H9 (cell line): ENCODE results near the gene TENM4. TPM values are rescaled to one million over a fixed set of nuclear protein-coding genes. Genes with fewer than 3 reads are reported as not detected.

Experiments
- DNase-seq: peaks from one replicate; pipeline ENCODE4 v3.0.0-alpha.2; 2017
- H2AFZ ChIP-seq: one replicate; pipeline ENCODE4 v1.6.1; 2013; ENCODE audit warnings: mild to moderate bottlenecking, low read length, control low read depth, moderate library complexity
- H2AK5ac ChIP-seq: 2 replicates; pipeline ENCODE4 v1.6.1; 2013; ENCODE audit warnings: low read length, control low read depth, mixed read lengths; ENCODE audit not compliant: insufficient read length
- H2BK120ac ChIP-seq: one replicate; pipeline ENCODE4 v1.6.1; 2013; ENCODE audit warnings: low read depth, mild to moderate bottlenecking, low read length, control low read depth, inconsistent platforms; ENCODE audit not compliant: poor library complexity, severe bottlenecking
- H2BK12ac ChIP-seq: 2 replicates; pipeline ENCODE4 v1.6.1; 2013; ENCODE audit warnings: low read length, control low read depth, mixed read lengths, low read depth; ENCODE audit not compliant: insufficient read length
- H2BK15ac ChIP-seq: 2 replicates; pipeline ENCODE4 v1.6.1; 2013; ENCODE audit warnings: low read depth, low read length, control low read depth
- H2BK20ac ChIP-seq: one replicate; pipeline ENCODE4 v1.6.1; 2013; ENCODE audit warnings: low read depth, mild to moderate bottlenecking, low read length, control low read depth, inconsistent platforms; ENCODE audit not compliant: poor library complexity, severe bottlenecking
- H2BK5ac ChIP-seq: 2 replicates; pipeline ENCODE4 v1.6.1; 2013; ENCODE audit warnings: low read length, control low read depth, mixed read lengths; ENCODE audit not compliant: insufficient read length
- H3K14ac ChIP-seq: 2 replicates; pipeline ENCODE4 v1.6.1; 2013; ENCODE audit warnings: low read length, control low read depth; ENCODE audit not compliant: insufficient read depth
- H3K18ac ChIP-seq: 2 replicates; pipeline ENCODE4 v1.6.1; 2013; ENCODE audit warnings: low read depth, mild to moderate bottlenecking, mixed read lengths, low read length, control low read depth; ENCODE audit not compliant: insufficient read length
- H3K23ac ChIP-seq: 2 replicates; pipeline ENCODE4 v1.6.1; 2013; ENCODE audit warnings: low read length, control low read depth, mixed read lengths, low read depth; ENCODE audit not compliant: insufficient read length
- H3K23me2 ChIP-seq: 2 replicates; pipeline ENCODE4 v1.6.1; 2013; ENCODE audit warnings: low read depth, mild to moderate bottlenecking, mixed read lengths, low read length, control low read depth; ENCODE audit not compliant: insufficient read length, poor library complexity, severe bottlenecking
- H3K27ac ChIP-seq: 2 replicates; pipeline ENCODE4 v1.5.1; 2013; ENCODE audit warnings: low read length, control low read depth, mixed read lengths, low read depth; ENCODE audit not compliant: insufficient read length
- H3K27me3 ChIP-seq: 2 replicates; pipeline ENCODE4 v1.6.1; 2013; ENCODE audit warnings: low read length, control low read depth, inconsistent platforms; ENCODE audit not compliant: insufficient read depth
- H3K4ac ChIP-seq: 2 replicates; pipeline ENCODE4 v1.6.1; 2013; ENCODE audit warnings: low read depth, mild to moderate bottlenecking, control low read depth, inconsistent platforms, low read length, moderate library complexity
- H3K4me1 ChIP-seq: 2 replicates; pipeline ENCODE4 v1.6.1; 2013; ENCODE audit warnings: low read length, control low read depth, inconsistent platforms; ENCODE audit not compliant: insufficient read depth
- H3K4me2 ChIP-seq: 2 replicates; pipeline ENCODE4 v1.6.1; 2013; ENCODE audit warnings: low read length, control low read depth, mixed read lengths; ENCODE audit not compliant: insufficient read length, insufficient read depth
- H3K56ac ChIP-seq: 2 replicates; pipeline ENCODE4 v1.6.1; 2013; ENCODE audit warnings: low read depth, mild to moderate bottlenecking, mixed read lengths, low read length, control low read depth; ENCODE audit not compliant: insufficient read length
- H3K79me1 ChIP-seq: 2 replicates; pipeline ENCODE4 v1.6.1; 2013; ENCODE audit warnings: low read depth, mild to moderate bottlenecking, moderate library complexity, low read length, control low read depth, inconsistent platforms; ENCODE audit not compliant: insufficient read depth, poor library complexity, severe bottlenecking
- H3K79me2 ChIP-seq: 2 replicates; pipeline ENCODE4 v1.6.1; 2013; ENCODE audit warnings: low read length, control low read depth, inconsistent platforms; ENCODE audit not compliant: insufficient read depth
- H3K9ac ChIP-seq: 2 replicates; pipeline ENCODE4 v1.6.1; 2013; ENCODE audit warnings: low read length, control low read depth, mixed read lengths; ENCODE audit not compliant: insufficient read length; ENCODE audit errors: extremely low read depth
- H3K9me3 ChIP-seq: one replicate; pipeline ENCODE4 v1.6.1; 2013; ENCODE audit warnings: low read depth, low read length, inconsistent platforms; ENCODE audit not compliant: control insufficient read depth
- H3T11ph ChIP-seq: one replicate; pipeline ENCODE4 v1.6.1; 2013; ENCODE audit warnings: mild to moderate bottlenecking, low read length, control low read depth, inconsistent platforms
- H4K20me1 ChIP-seq: one replicate; pipeline ENCODE4 v1.6.1; 2013; ENCODE audit not compliant: control insufficient read depth, insufficient read length, insufficient read depth
- H4K5ac ChIP-seq: 2 replicates; pipeline ENCODE4 v1.6.1; 2013; ENCODE audit warnings: low read depth, mild to moderate bottlenecking, mixed read lengths, low read length, control low read depth; ENCODE audit not compliant: insufficient read length
- H4K8ac ChIP-seq: replicated peaks from 2 replicates; pipeline ENCODE4 v1.6.1; 2013; ENCODE audit warnings: low read length, control low read depth, mixed read lengths, low read depth; ENCODE audit not compliant: insufficient read length
- H4K91ac ChIP-seq: 2 replicates; pipeline ENCODE4 v1.6.1; 2013; ENCODE audit warnings: low read depth, mild to moderate bottlenecking, moderate library complexity, mixed read lengths, low read length, control low read depth; ENCODE audit not compliant: insufficient read length
- H3K27ac Mint-ChIP-seq, 3 experiments: 2 replicates in 2 of 3; 3 replicates in 1 of 3; pipeline ENCODE4 v1.8.0; 2020 to 2021; ENCODE audit warnings: mixed read lengths in 3 of 3, mild to moderate bottlenecking in 1 of 3, moderate library complexity in 1 of 3
- H3K27me3 Mint-ChIP-seq: 2 replicates; pipeline ENCODE4 v1.8.0; 2021; ENCODE audit warnings: low read depth, mild to moderate bottlenecking, moderate library complexity, mixed read lengths
- H3K36me3 Mint-ChIP-seq, 3 experiments: 2 replicates in 2 of 3; 3 replicates in 1 of 3; pipeline ENCODE4 v1.8.0; 2020 to 2021; ENCODE audit warnings: low read depth in 3 of 3, mixed read lengths in 3 of 3; ENCODE audit not compliant: insufficient read depth in 1 of 3
- H3K4me1 Mint-ChIP-seq, 2 experiments: 2 replicates each; pipeline ENCODE4 v1.8.0; 2020; ENCODE audit warnings: mixed read lengths in 2 of 2
- H3K4me3 Mint-ChIP-seq, 2 experiments: 2 replicates in 1 of 2; 3 replicates in 1 of 2; pipeline ENCODE4 v1.8.0; 2020 to 2021; ENCODE audit warnings: mild to moderate bottlenecking in 2 of 2, mixed read lengths in 2 of 2, moderate library complexity in 1 of 2
- H3K9me3 Mint-ChIP-seq, 2 experiments: 2 replicates in 1 of 2; 3 replicates in 1 of 2; pipeline ENCODE4 v1.8.0; 2020; ENCODE audit warnings: mild to moderate bottlenecking in 2 of 2, mixed read lengths in 2 of 2, moderate library complexity in 1 of 2
- WGBS: extraction: QIAGEN DNeasy Blood & Tissue Kit; methylation state at CpG from one replicate; pipeline ENCODE4 v1.1.7; 2013; ENCODE audit warnings: missing lambda C conversion rate, low lambda C conversion rate, mixed read lengths; ENCODE audit not compliant: insufficient read length; ENCODE audit errors: extremely low coverage; 5-methylcytosine and 5-hydroxymethylcytosine counted together
- total RNA-seq: library from RNA; stranded (reverse); gene quantifications from 2 replicates; pipeline ENCODE4 v1.2.1, GENCODE V29; 2021
- TF ChIP-seq, protein P1 (sequence below): fragments of 200-600 bp; sonication (generic); conservative IDR thresholded peaks from 3 replicates; pipeline ENCODE4 v1.8.0; 2021; ENCODE audit warnings: antibody characterized with exemption, mild to moderate bottlenecking

TENM4 gene
- total RNA-seq, 1 experiment from 2014 or later: 4.6 TPM

DNA sequence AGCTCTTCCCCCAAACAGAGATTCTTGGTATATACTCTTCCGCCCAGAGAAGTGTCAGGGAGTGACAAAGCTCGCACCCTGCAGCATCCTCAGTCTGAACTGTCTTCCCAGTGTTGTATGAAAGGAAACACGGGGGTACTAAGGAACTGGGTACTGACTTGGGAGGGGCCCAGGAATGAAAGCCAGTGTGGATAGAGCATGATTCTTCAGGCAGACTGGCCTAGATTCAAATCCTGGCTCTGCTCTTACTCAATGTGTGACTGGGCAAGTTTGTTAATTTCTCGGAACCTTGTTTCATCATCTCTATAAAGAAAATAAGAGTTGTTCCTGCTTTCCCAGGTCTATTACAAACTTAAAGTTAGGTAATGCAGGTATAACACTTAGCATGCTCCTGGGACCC is 600.2 kb downstream of the TENM4 start:
- Histone ChIP-seq H3K14ac (no peak overlapping the region), H2BK12ac (no peak overlapping the region), H3K4me2 (no peak overlapping the region), H3K27me3 (no peaks in the 10 kb centered on the region), H3K9me3 (no peaks in the 10 kb centered on the region), H4K20me1 (no peaks in the 10 kb centered on the region), H3K79me1 (no peaks in the 10 kb centered on the region), H3T11ph (no peak overlapping the region), H4K91ac (no peak overlapping the region), H2AK5ac (no peak overlapping the region), H3K79me2 (no peaks in the 10 kb centered on the region), H3K56ac (no peak overlapping the region), H2BK5ac (no peak overlapping the region), H3K23me2 (no peaks in the 10 kb centered on the region), H2BK15ac (no peak overlapping the region), H3K9ac (no peak overlapping the region), H4K8ac (no peak overlapping the region), H3K4me1 (no peaks in the 10 kb centered on the region), H2AFZ (no peak overlapping the region), H3K4ac (no peak overlapping the region), H3K18ac (no peak overlapping the region), H2BK120ac (no peak overlapping the region), H3K27ac (no peak overlapping the region), H4K5ac (no peak overlapping the region), H2BK20ac (no peak overlapping the region), H3K23ac (no peak overlapping the region)
- WGBS: no CpG with 5 or more reads among the region's 4 CpGs
- Mint-ChIP-seq H3K27me3 (peaks cover 2% of the 10 kb centered on the region; the same call in 1 of the 2 replicates), H3K4me1 (peaks cover 0 to 7% of the 10 kb centered on the region in 2 experiments; a peak in 3 of 4 replicates), H3K36me3 (no peaks in the 10 kb centered on the region), H3K4me3 (no peak overlapping the region), H3K9me3 (no peaks in the 10 kb centered on the region), H3K27ac (no peak overlapping the region; a peak in 1 of 7 replicates)
- TF ChIP-seq, protein P1, sequence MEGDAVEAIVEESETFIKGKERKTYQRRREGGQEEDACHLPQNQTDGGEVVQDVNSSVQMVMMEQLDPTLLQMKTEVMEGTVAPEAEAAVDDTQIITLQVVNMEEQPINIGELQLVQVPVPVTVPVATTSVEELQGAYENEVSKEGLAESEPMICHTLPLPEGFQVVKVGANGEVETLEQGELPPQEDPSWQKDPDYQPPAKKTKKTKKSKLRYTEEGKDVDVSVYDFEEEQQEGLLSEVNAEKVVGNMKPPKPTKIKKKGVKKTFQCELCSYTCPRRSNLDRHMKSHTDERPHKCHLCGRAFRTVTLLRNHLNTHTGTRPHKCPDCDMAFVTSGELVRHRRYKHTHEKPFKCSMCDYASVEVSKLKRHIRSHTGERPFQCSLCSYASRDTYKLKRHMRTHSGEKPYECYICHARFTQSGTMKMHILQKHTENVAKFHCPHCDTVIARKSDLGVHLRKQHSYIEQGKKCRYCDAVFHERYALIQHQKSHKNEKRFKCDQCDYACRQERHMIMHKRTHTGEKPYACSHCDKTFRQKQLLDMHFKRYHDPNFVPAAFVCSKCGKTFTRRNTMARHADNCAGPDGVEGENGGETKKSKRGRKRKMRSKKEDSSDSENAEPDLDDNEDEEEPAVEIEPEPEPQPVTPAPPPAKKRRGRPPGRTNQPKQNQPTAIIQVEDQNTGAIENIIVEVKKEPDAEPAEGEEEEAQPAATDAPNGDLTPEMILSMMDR: no peak
- DNase-seq: no peak
